Superior temporal gyrus (tissue), 1 donor: ENCODE measurements around the gene AKAP14.
"Not testable (repeated sequence)": the region's sequence is repeated elsewhere in the genome, so short reads cannot be mapped to it uniquely, and the experiment has no call there.

Source experiments
- DNase-seq: peaks from one replicate; pipeline ENCODE4 v3.0.0-alpha.2; 2016; ENCODE audit errors: extremely low spot score

AKAP14 gene

GRCh38 chrX:119895843-119896326, at the start of gene AKAP14:
Gene AKAP14, plus strand, starts transcription at chrX:119895893. Its CDS starts 7,331 bp downstream, at chrX:119903224.
- no peak for DNase-seq

GRCh38 chrX:119852382-119853353, 43.0 kb upstream of the AKAP14 start, which contains the start of gene UPF3B:
Gene UPF3B, minus strand, starts transcription at chrX:119852963. Its CDS starts 35 bp downstream, at chrX:119852928.
- DNase-seq: peak; percentile 94

GRCh38 chrX:119853444-119853843, 42.2 kb upstream of the AKAP14 start:
- no peak for DNase-seq

GRCh38 chrX:119870626-119871131, 25.0 kb upstream of the AKAP14 start:
- peak; percentile 29 for DNase-seq

GRCh38 chrX:119871245-119871598, 24.5 kb upstream of the AKAP14 start:
- no peak for DNase-seq

GRCh38 chrX:119871599-119872395, 23.9 kb upstream of the AKAP14 start, which contains the start of the genes NDUFA1 and RNF113A:
Gene NDUFA1, plus strand, starts transcription at chrX:119871832. Its CDS starts 80 bp downstream, at chrX:119871912.
Gene RNF113A, minus strand, starts transcription at chrX:119871733. Its CDS starts 120 bp downstream, at chrX:119871613.
- DNase-seq: peak; percentile 81

- DNase-seq: no peak
Measured at GRCh38 chrX:119878740-119879139, 17.0 kb upstream of the AKAP14 start.

- no peak for DNase-seq
Measured at GRCh38 chrX:119880076-119880475, 15.6 kb upstream of the AKAP14 start.

- peak; percentile 35 for DNase-seq
Measured at GRCh38 chrX:119880552-119881437, 14.9 kb upstream of the AKAP14 start.

GRCh38 chrX:119885554-119886428, 9.9 kb upstream of the AKAP14 start:
- no peak for DNase-seq

- no peak for DNase-seq
Measured at GRCh38 chrX:119887721-119888425, 7.8 kb upstream of the AKAP14 start.

- DNase-seq: not testable (repeated sequence)
Measured at GRCh38 chrX:119890626-119891025, 5.1 kb upstream of the AKAP14 start.

GRCh38 chrX:119891961-119892692, 3.6 kb upstream of the AKAP14 start:
- DNase-seq: not testable (repeated sequence)

GRCh38 chrX:119899125-119899524, 3.4 kb downstream of the AKAP14 start:
- DNase-seq: no peak

- DNase-seq: no peak
Measured at GRCh38 chrX:119900976-119901375, 5.3 kb downstream of the AKAP14 start.

GRCh38 chrX:119916310-119916709, 20.6 kb downstream of the AKAP14 start:
- DNase-seq: no peak

- no peak for DNase-seq
Measured at GRCh38 chrX:119917877-119918276, 22.2 kb downstream of the AKAP14 start.

GRCh38 chrX:119919835-119920585, 24.3 kb downstream of the AKAP14 start:
- no peak for DNase-seq
